Activated CD8-positive, alpha-beta memory T cell treated with anti-CD3 and anti-CD28 coated beads for 1 hour (primary cell): ENCODE measurements around the gene HDLBP.
"Not testable (repeated sequence)": the region's sequence is repeated elsewhere in the genome, so short reads cannot be mapped to it uniquely, and the experiment has no call there.

ENCODE experiments used
- DNase-seq, 2 donors: peaks; one replicate each; pipeline ENCODE4 v3.0.0-alpha.2; 2020; ENCODE audit warnings: low read depth in 1 of 2; ENCODE audit errors: extremely low read depth in 1 of 2

The HDLBP gene

GRCh38 chr2:241197947-241198346 is 117.5 kb downstream of the HDLBP start:
- no peak for DNase-seq

GRCh38 chr2:241197246-241197645 is 118.2 kb downstream of the HDLBP start:
- not testable (repeated sequence) for DNase-seq

- DNase-seq = no peak
These were observed 119.9 kb downstream of the HDLBP start for GRCh38 chr2:241195506-241196130.

GRCh38 chr2:241194811-241195210 is 120.7 kb downstream of the HDLBP start:
- no peak for DNase-seq

GRCh38 chr2:241193271-241193670 is 122.2 kb downstream of the HDLBP start:
- no peak for DNase-seq

- DNase-seq = no peak
These were observed 124.4 kb downstream of the HDLBP start for GRCh38 chr2:241191081-241191480.

GRCh38 chr2:241190291-241190981 is 125.0 kb downstream of the HDLBP start:
- no peak for DNase-seq

- DNase-seq = no peak
These were observed 125.6 kb downstream of the HDLBP start for GRCh38 chr2:241189856-241190201.

GRCh38 chr2:241189093-241189855 is 126.2 kb downstream of the HDLBP start:
- no peak for DNase-seq

- no peak for DNase-seq
These were observed 126.9 kb downstream of the HDLBP start, which contains the start of gene ANO7 for GRCh38 chr2:241188361-241189092. ANO7 (plus strand) TSS chr2:241188677; CDS start chr2:241190064, 1,387 bp downstream.

- no peak for DNase-seq
These were observed 127.6 kb downstream of the HDLBP start for GRCh38 chr2:241187918-241188234.

GRCh38 chr2:241187101-241187917 is 128.2 kb downstream of the HDLBP start:
- DNase-seq = no peak

GRCh38 chr2:241185961-241186360 is 129.5 kb downstream of the HDLBP start:
- DNase-seq = no peak

GRCh38 chr2:241184901-241185300 is 130.6 kb downstream of the HDLBP start:
- DNase-seq = no peak

GRCh38 chr2:241183221-241183620 is 132.3 kb downstream of the HDLBP start:
- no peak for DNase-seq

GRCh38 chr2:241182531-241183133 is 132.8 kb downstream of the HDLBP start:
- DNase-seq = no peak

- no peak for DNase-seq
These were observed 133.3 kb downstream of the HDLBP start for GRCh38 chr2:241182126-241182525.

GRCh38 chr2:241180495-241180894 is 135.0 kb downstream of the HDLBP start:
- no peak for DNase-seq

GRCh38 chr2:241179899-241180298 is 135.6 kb downstream of the HDLBP start:
- no peak for DNase-seq

- DNase-seq = no peak
These were observed 136.5 kb downstream of the HDLBP start for GRCh38 chr2:241178961-241179360.
